NT2/D1 (cell line): ENCODE data around the gene NDUFB5.

Experiments
- YY1 ChIP-seq: IDR thresholded peaks from 2 replicates; pipeline ENCODE4 v1.6.1; 2011; ENCODE audit not compliant: insufficient read length, insufficient read depth
- ZNF274 ChIP-seq: IDR thresholded peaks from 2 replicates; pipeline ENCODE4 v1.6.1; 2011; ENCODE audit warnings: mild to moderate bottlenecking, low read depth, low read length

DNA sequence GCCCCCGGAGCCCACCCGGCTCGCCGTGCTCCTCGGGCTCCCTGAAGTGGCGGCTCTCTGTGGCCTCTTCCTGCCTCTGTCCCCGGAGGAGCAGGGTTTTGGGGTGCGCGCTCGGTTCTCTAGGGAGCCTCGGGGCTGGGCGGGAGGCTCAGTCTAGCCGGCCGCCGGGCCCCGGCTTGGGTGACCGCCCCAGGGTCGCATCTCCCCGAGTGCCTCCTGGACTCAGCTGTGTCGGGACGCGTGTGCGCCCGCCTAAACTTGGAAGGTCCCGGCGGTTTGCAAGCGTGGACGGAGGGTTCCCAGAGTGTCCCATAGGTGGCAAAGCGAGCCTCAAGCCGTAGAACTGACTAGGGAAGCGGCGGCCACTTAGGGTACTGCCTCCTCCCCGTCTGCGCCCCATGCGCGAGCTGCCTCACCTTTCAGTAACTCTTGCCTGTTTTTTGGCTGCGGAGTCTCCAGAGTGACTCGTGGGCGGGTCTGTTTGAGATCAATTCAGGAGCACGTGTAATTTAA lies 41.3 kb upstream of the NDUFB5 start:
- no peak for TF ChIP-seq YY1
- TF ChIP-seq ZNF274: no peak
